Large intestine (tissue), 3 donors: ENCODE measurements around the gene NDUFB4. TPM values are rescaled to one million over a fixed set of nuclear protein-coding genes. Genes with fewer than 3 reads are reported as not detected.

Source experiments
- DNase-seq, 2 donors: peaks; one replicate each; pipeline versions ENCODE4 v3.0.0 to v3.0.0-alpha.2; 2013
- H3K27ac ChIP-seq: one replicate; pipeline ENCODE4 v1.5.1; 2013; ENCODE audit warnings: low read length
- H3K27me3 ChIP-seq: 2 replicates; pipeline ENCODE4 v1.6.1; 2013; ENCODE audit warnings: low read length; ENCODE audit not compliant: control insufficient read depth, insufficient read depth
- H3K36me3 ChIP-seq: 2 replicates; pipeline ENCODE4 v1.6.1; 2013; ENCODE audit warnings: low read length; ENCODE audit not compliant: control insufficient read depth, insufficient read depth
- H3K4me1 ChIP-seq: one replicate; pipeline ENCODE4 v1.6.1; 2013; ENCODE audit warnings: low read length; ENCODE audit not compliant: control insufficient read depth, insufficient read depth
- H3K4me3 ChIP-seq: one replicate; pipeline ENCODE4 v1.5.1; 2013; ENCODE audit warnings: low read length
- H3K9me3 ChIP-seq: one replicate; pipeline ENCODE4 v1.6.1; 2013; ENCODE audit warnings: mild to moderate bottlenecking, low read depth, low read length, moderate library complexity; ENCODE audit not compliant: control insufficient read depth
- WGBS: methylation state at CpG from one replicate; pipeline ENCODE4 v1.1.5; 2013; ENCODE audit warnings: low lambda C conversion rate; ENCODE audit not compliant: insufficient coverage; 5-methylcytosine and 5-hydroxymethylcytosine counted together
- polyA plus RNA-seq: library from polyadenylated mRNA; unstranded; fragments of 120-200 nt; gene quantifications from one replicate; pipeline ENCODE4 v1.2.1, GENCODE V29; 2013

The NDUFB4 gene
- polyA plus RNA-seq, 1 donor: 160 TPM

GRCh38 chr3:120650311-120650710, 54.2 kb downstream of the NDUFB4 start:
- H3K36me3 ChIP-seq: peaks cover 2% of the 10 kb centered on the region
- DNase-seq: no peak
- no peaks in the 10 kb centered on the region for H3K27me3 ChIP-seq
- no CpG with 5 or more reads among the region's 2 CpGs for WGBS
- peak overlapping the region; percentile 74 for H3K27ac ChIP-seq
- H3K9me3 ChIP-seq: no peaks in the 10 kb centered on the region
- H3K4me3 ChIP-seq: no peak overlapping the region
- peaks cover 8% of the 10 kb centered on the region for H3K4me1 ChIP-seq

Other genes starting within 250 kb of the NDUFB4 start
- gene LRRC58, start 247.0 kb upstream of the NDUFB4 start, polyA plus RNA-seq: 23.0 TPM
- 190 TPM for gene FSTL1, start 145.3 kb upstream of the NDUFB4 start, polyA plus RNA-seq
- 28.7 TPM for gene HGD, start 85.9 kb downstream of the NDUFB4 start, polyA plus RNA-seq
- 20.4 TPM for gene RABL3, start 146.2 kb downstream of the NDUFB4 start, polyA plus RNA-seq
- 10.0 TPM for gene GTF2E1, start 146.4 kb downstream of the NDUFB4 start, polyA plus RNA-seq